Activated gamma-delta T cell treated with anti-CD3 and anti-CD28 coated beads, Interleukin-2, amount 50 U/mL, for 16 hours (primary cell): ENCODE measurements around the gene RPUSD1.
"Not testable (repeated sequence)": the region's sequence is repeated elsewhere in the genome, so short reads cannot be mapped to it uniquely, and the experiment has no call there.

Source experiments
- DNase-seq: peaks from one replicate; pipeline ENCODE4 v3.0.0-alpha.2; 2020; ENCODE audit warnings: low read depth

Gene RPUSD1, protein sequence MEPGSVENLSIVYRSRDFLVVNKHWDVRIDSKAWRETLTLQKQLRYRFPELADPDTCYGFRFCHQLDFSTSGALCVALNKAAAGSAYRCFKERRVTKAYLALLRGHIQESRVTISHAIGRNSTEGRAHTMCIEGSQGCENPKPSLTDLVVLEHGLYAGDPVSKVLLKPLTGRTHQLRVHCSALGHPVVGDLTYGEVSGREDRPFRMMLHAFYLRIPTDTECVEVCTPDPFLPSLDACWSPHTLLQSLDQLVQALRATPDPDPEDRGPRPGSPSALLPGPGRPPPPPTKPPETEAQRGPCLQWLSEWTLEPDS

DNA sequence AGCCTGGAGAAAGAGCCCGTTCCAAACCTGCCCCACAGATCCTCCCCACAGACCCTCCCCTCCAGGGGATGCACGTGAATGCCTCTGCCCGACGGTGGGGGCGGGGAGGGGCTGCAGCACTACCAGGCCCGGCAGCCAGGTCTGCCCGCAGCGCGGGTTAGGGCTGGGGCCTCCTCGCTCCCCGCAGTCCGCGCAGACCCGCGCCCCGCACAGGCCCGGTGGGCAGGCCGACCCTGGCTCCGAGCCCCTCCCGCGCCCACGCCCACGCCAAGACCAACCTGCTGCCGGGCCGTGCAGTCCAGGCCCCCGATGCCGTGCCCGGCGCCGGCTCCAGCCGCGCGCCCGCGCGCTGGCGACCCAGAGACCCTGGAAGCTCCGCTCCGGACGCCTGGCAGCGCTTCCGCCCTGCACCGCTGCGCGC, at the start of gene RPUSD1:
RPUSD1 (minus strand) TSS at position 404 of the 421 bp plus-strand sequence. CDS start 644 bp downstream, outside the sequence.
- no peak for DNase-seq

DNA sequence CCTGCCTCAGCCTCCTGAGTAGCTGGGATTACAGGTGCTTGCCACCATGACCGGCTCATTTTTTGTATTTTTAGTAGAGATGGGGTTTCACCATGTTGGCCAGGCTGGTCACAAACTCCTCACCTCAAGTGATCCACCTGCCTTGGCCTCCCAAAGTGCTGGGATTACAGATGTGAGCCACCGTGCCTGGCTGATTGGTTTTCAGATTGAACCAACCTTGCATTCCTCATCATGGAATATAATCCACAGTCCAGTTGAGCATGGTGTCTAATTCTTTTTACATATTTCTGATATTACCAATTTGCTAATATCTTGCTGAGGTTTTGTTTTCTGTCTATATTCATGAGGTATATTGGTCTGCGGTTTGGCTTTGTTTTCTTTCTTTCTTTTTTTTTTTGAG, 48.6 kb upstream of the RPUSD1 start:
- not testable (repeated sequence) for DNase-seq

DNA sequence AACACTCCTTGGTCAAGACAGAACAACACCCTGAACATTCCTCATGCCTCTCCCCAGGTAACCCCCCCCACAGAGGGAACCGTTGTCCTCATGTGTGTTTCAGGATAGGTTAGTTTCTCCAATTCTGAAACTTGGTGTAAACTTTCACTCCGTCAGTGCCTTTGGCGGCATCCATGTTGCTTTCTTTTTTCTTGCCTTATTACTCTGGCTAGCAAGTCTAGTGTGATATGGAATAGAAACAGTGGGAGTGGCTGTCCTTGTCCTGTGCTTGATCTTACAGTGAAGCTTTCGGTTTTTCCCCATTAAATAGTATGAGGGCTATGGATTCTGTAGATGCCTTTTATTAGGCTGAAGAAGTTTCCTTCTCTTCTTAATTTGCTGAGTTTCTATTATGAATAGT, 48.0 kb upstream of the RPUSD1 start:
- DNase-seq, result no peak

DNA sequence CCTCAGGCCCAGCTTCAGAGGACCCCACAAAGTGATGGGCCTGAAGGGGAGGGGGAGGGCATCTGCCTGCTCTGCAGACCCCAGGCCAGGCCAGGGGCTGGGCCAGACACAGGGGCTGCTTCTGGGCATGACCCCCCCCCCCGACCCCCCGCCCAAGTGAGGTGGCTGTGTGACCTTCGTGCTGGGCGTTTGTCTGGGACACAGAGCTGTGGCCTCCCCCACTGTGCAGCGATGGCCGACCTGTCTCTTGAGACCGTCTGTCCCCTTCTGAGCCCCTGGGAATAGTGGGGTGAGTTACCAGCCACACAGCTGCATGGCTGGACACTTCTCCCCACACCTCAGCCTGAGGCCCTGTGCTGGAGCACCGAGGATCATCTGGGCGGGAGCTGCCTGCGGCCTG, 47.2 kb upstream of the RPUSD1 start:
- DNase-seq, result no peak

DNA sequence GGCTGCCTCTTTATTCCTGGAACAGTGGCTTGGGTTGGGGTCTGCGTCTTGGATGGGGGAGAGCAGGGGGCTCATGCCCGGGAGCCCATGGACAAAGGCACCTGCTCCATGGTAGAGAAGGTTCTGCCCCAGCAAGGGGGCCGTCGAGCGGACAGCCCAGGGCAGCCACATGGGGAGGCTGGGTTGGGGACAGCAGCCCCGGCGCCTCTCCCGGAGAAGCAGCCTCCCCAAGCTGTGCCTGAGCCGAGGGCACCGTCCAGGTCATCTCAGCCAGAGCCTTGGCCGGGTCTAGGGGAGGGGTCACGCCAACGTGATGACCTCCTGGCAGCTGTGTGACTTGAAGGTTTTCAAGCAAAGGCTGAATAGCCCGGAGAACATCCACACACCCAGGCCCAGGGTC, 45.2 kb upstream of the RPUSD1 start:
- DNase-seq, result no peak

DNA sequence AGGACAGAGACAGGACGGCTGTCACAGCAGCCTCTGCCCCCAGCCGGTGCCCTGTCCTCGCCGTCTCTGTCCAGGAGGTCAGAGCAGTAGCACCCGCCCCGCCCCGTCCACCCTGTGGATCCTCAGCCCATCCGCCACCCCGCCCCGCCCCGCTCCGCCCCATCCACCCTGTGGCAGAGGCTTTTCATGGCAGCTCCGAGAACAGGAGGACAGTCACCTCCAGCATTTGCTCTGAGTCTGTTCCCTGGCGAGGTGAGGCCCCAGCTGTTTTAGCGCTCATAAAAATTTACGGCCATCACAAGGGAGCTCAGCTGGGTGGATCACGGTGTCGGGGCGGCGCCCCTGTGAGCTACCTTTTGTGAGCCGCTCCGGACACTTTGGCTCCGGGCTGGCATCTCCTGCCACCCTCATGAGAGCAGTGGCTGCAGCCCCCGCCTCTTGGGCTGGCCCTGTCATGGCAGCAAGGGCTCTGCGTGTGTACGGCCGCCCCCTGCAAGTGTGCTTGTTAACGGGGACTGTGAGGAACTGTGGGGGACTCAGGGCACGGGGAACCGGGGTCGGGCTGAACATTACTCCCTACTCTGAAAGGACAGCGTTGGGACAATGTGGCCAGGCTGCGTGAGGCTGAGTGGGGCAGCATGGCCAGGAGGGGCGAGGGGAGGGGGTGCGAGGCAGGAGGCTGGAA, 44.6 kb upstream of the RPUSD1 start:
- no peak for DNase-seq

DNA sequence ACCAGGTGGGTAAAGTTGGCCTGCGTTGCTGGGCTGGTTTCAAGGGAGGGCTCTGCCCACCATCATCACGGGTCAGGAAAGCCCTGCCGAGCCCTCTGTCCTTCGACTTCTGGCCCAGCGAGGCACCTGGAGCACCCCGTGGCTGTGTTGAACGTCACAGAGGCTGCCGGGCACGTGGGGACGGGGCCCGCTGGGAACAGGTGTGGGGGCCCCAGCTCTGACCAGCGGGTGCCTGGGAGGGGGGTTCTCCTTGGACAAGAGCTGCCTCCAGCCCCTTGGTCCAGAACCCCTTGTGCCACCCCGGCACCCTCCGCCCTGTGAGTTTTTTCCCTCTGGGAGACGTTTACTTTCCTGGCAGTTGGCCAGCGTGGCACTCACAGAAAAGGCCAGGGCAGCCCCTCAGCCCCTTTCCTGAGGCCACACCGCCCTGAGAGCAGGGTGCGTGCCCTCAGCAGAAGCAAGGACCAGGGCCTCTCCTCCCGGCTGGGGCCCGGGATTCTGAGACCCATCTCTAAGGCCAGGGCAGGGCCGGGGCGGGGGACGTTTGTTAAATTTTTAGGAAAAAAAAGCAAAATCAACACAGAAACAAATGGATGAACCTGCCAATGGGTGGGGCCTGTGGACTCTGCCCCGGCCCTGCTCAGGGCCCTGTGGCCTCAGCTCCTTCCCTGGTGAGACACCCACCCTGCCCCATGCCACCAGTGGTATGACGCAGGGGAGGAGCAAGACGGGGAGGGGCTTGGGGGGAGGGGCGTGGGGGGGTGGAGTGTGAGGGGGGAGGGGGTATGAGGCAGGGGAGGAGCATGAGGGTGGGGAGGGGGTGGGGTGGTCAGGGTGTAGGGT, 43.6 kb upstream of the RPUSD1 start:
- DNase-seq, result no peak

DNA sequence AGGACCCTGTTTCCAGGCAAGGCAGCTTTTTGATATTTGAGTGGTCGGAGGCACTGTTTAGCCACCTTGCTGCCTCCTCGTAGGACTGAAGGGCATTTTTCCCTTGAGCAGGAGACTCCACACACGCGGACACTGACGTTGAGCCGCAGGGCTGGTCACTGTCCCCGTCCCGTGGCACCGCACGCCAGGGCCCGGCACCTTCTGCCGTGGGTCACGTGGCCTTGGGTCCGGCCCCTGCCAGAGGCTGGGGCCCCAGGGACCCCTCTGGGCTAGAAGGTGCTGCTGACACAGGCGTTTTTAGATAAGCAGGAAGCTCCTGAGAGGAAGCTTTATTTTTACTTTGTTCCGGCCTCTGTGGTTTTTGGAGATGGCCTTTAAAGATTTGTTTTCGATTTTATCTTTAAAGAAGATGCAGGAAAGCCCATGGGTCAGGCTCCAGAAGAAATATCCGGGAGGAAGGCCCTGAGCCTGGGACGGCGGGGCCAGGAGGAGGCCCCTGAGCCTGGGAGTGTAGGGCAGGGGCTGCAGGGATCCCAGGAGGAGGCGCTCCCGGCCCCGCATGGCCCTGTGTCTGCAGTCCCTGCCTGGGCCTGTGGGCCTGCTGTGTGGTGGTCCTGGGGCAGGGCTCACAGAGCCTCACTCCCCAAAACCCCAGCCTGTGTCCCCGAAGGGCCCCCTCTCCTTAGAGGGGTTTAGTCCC, 42.8 kb upstream of the RPUSD1 start:
- no peak for DNase-seq

DNA sequence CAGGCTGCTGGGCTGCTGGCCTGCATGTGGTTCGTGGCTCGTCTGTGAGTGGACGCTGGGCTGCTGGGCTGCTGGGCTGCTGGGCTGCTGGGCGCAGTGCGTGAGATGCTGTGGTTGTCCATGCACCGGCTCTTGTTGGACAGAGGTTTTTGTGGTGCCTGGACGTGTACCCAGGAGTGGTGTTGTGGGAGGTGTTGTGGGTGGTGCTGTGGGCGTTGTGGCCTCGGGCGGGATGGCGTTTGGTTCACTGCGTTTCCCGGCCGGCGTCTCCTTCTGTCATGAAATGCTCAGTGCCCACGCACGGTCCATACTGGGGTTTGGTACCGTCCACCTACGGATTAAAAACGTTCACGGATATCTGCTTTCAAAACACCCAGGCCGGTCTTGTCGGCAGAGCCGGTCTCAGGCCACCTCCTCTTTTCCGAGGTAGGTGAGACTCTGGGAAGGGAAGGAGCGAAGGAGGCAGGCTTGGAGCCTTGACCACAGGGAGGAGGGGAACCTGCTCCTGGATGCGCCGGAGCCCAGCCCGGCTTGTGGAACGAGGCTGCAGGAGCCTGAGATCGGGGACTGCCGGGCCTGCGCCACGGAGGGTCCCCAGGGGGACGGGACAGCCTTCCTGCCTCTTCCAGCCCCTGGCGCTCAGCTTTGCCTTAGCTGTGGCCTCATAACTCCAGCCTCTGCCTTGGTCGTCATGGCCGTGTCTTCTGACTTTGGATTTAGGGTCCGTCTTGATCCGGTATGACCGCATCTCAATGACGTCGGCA, 42.1 kb upstream of the RPUSD1 start:
- no peak for DNase-seq

DNA sequence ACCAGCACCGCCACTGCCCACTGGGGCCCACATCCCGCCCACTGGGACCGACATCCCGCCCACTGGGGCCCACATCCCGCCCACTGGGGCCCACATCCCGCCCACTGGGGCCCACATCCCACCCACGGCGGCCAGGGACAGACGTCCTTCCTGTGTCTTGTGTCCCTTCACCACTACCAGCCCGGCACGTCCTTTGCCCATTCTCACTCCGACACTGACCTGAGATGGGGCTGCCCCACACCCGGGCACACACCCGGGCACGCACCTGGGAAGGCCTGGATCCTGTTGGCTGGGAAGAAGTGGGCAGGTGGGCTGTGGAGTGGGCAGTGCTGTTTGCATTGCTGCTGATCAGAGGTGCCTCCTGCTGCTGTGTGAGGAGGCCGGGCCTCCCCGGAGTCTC, 40.7 kb upstream of the RPUSD1 start:
- no peak for DNase-seq

DNA sequence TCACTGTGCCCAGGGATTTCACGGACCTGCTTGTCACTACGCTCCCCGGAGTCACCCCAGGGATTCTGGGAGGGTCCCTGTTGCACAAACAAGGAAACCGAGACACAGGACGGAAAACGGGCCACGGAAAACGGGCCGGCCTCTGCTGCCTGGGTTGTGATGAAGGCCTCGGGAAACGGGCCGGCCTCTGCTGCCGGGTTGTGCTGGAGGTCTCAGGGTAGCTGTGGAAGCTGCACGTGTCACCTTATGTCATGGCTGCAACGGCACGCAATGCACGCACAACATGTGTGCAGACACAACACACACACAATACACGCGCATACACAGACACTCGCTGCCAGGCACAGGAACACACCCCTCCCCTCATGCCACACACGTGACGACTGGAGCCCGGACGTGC, 39.3 kb upstream of the RPUSD1 start:
- DNase-seq, result no peak

DNA sequence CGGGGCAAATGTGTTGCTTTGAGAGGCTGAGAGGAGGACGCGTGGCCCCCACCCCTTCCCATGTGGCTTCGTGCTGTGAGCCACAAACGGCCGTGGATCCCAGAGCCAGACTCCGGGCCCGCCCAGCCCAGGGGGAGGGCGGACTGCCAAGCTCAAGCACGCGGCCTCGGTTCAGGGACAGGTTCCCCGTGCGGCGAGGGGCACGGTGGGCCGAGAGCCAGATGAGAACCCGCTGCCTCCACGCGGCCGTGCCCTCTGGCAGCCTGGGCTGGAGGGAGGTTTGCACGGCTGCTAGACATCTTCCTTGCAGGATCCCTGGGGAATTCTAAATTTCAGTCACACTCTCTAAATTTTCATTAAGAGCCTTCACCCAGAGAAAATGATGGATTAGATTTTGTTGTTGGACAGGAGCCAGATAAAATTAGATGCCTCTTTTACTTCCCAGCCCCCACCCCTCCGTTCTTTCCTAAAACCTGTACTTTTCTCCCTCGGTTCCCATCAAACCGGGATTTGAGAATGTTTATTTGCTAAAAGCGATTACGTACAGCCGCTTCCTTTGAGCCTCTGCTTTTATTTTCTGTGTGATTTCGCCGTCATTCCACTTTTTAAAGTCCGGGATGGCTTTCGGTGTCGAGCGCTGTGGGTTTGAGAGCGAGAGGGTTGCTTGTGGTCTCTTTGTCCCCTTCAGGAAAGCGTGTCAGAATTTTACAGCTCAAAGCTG, 37.3 kb upstream of the RPUSD1 start:
- no peak for DNase-seq

DNA sequence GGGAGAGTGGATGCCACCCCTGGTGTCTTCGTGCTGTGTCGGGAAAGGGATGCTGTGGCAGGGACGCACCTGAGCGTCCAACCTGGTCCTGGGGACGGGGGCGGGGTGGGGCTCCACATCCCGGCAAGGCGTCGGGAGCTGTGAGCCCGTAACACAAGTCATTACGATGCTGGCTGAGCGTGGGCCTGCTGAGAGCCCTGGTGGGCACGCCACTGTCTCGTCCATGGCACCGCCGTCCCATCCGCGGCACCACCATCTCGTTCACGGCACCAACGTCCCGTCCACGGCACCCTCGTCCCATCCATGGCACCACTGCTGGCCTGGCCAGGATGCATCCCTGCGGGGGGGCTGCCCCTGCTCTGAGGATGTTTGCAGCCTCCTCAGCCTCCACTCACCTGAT, 36.4 kb upstream of the RPUSD1 start:
- no peak for DNase-seq

DNA sequence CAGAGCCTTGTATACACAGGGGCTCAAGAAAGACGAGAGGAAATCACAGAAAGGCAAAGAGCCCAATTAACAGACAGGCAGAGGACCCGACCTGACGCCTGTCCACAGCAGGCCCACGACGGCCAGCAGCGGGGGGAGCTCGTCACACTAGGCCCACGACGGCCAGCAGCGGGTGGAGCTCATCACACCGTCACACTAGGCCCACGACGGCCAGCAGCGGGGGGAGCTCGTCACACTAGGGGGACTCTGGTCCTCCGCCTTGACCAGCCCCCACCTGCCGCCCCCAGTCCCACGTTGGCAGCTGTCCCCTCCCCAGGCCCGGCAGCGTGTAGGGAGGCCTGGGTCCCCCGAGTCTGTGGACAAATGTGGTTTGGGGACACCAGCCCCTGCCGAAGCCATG, 36.0 kb upstream of the RPUSD1 start:
- DNase-seq, result no peak

DNA sequence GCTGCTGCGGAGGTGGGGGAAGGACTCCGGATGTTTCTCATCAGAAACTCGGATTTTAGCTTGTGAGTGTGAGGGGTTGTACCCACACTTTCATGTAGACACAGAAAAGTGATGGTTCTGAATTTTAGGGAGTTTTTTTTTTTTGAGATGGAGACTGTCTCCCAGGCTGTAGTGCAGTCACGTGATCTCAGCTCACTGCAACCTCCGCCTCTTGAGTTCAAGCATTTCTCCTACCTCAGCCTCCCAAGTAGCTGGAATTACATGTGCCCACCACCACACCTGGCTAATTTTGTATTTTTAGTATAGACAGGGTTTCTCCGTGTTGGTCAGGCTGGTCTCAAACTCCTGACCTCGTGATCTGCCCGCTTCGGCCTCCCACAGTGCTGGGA, 34.7 kb upstream of the RPUSD1 start:
- DNase-seq, result no peak

DNA sequence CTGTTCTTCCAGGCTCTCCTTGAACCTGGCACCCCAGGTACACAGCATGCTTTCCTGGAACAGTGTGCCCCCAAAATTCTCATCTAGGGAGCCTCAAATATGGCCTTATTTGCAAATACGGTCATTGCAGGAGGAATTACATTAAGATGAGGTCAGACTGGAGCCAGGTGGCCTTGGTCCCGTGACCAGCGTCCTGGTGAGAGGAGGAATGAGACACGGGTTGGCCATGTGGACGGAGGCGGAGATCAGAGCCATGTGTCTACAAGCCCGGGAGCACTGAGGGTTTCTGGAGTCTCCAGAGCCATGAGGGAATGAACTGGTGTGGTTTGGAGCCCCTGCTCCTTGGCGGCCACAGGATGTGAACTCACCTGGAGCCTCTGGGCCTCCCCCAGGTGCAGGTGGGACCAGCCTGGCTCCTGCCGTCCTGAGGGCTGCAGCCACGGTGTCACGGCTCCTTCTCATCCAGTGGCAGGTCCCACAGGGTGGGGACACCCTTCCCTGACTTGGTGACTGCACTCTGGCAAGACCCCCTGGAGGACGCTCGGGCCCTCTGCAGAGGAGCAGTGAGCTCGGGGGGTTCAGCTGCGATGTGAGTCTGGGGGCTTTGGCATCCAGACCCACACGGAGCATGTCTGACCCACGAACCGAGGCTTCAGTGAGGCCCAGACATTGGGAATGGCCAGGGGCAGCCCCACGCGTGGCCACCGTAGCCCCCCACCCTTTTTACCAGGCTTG, 34.2 kb upstream of the RPUSD1 start:
- DNase-seq, result no peak

DNA sequence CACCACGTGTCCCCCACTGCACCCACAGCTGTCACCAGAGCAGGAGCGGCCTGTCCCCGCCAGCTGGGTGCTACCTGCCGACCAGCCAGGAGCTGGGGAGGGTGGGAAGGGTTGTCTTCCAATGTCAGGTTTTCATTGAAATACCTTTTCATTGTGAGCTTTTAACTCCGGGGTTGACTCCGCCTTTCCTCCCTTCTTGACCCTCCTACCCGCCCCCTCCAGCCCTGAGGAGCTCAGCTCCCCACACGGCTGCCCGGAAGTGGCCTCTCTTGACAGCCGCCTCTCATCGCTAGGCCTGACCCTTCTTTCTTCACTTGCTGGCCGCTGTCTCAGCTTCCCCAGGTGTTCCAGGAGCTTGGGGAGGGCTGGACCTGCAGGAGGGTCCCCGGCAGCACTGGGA, 33.6 kb upstream of the RPUSD1 start:
- DNase-seq, result no peak

DNA sequence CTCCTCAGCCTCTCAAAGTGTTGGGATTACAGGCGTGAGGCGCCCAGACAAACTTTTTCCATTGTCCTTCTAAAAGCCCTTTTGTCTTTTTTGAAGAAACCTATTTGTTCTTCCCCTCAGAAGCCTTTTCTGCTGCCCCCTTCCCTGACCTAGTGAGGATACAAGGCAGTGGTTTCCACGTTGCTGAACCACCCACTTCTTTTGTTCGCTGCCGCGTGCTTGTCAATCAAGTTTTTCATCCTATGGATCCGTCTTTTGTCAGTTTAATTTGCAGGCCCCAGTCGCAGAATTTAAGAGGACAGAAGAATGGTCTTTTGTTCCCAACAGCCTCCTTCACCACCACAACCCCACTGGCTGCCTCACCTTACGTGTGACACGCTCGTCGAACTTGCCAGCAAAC, 32.6 kb upstream of the RPUSD1 start:
- DNase-seq, result no peak

DNA sequence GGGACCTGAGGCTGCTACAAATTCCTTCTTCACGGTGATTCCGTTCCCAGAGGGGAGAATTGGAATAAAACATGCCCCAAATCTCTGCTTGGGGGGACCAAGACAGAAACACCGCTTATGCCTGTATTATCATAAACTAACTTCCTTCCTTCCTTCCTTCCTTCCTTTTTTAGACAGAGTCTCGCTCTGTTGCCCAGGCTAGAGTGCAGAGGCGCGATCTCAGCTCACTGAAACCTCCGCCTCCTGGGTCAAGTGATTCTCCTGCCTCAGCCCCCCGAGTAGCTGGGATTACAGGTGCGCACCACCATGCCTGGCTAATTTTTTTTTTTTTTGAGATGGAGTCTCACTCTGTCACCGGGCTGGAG, 31.8 kb upstream of the RPUSD1 start:
- DNase-seq, result not testable (repeated sequence)

DNA sequence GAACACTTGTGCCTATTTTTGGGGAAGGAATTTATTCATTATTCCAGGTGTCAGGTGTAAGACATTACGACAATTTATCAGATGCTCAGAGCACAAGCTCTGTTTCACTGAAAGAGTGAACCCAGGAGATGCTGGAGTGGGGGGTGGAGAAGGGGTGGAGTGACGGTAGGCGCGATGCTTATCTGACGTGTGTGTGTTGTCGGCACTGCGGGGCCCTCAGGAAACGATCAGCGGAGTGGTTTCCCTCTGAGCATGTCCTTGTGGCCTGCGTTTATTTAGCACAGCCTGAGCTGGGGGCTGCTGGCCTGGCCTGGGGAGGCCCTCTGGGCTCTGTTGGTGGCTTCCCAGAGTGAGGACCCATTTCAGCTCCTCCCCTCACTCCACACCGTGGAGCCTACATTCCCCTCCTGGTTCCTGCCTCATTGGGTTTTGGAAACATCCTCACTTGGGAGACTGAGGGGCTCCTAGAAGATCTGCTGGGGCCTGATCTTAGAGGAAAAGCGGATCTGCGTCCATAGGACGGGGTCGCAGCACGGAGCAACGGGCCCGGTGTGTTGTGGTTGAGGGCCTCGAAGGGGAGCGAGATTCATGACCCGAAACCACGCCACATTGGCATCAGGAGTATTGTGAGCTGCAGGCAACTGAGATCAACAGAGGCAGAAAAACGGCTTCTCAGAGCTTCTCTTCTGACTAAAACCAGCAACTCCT, 31.3 kb upstream of the RPUSD1 start:
- DNase-seq, result no peak
